ENCODE data around the gene ULK3.

The ULK3 gene

GRCh38 chr15:74825866-74826265, 17.1 kb downstream of the ULK3 start:
- TF ChIP-seq CTCF (IDR thresholded peaks at IDR 0.05; ENCODE audit: extremely low read depth, insufficient read depth, missing control alignments) = no peak
- DNase-seq (ENCODE audit: low spot score) = no peak
- in situ Hi-C loops (cut with MboI; ENCODE audit: low pct_unique_long_range_greater_than_20kb, low sequenced_read_pairs, unreplicated experiment) = no loop called here

GRCh38 chr15:74824976-74825375, 18.0 kb downstream of the ULK3 start:
- no peak for TF ChIP-seq CTCF (IDR thresholded peaks at IDR 0.05; ENCODE audit: extremely low read depth, insufficient read depth, missing control alignments)
- in situ Hi-C loops (cut with MboI; ENCODE audit: low pct_unique_long_range_greater_than_20kb, low sequenced_read_pairs, unreplicated experiment) = no loop called here
- no peak for DNase-seq (ENCODE audit: low spot score)

- no peak for DNase-seq (ENCODE audit: low spot score)
- in situ Hi-C loops (cut with MboI; ENCODE audit: low pct_unique_long_range_greater_than_20kb, low sequenced_read_pairs, unreplicated experiment) = no loop called here
- TF ChIP-seq CTCF (IDR thresholded peaks at IDR 0.05; ENCODE audit: extremely low read depth, insufficient read depth, missing control alignments) = no peak
Measured at GRCh38 chr15:74823324-74823723, 19.6 kb downstream of the ULK3 start.

- no peak for DNase-seq (ENCODE audit: low spot score)
- in situ Hi-C loops (cut with MboI; ENCODE audit: low pct_unique_long_range_greater_than_20kb, low sequenced_read_pairs, unreplicated experiment) = no loop called here
- TF ChIP-seq CTCF (IDR thresholded peaks at IDR 0.05; ENCODE audit: extremely low read depth, insufficient read depth, missing control alignments) = no peak
Measured at GRCh38 chr15:74822233-74822632, 20.7 kb downstream of the ULK3 start.

- DNase-seq (ENCODE audit: low spot score) = no peak
- no peak for TF ChIP-seq CTCF (IDR thresholded peaks at IDR 0.05; ENCODE audit: extremely low read depth, insufficient read depth, missing control alignments)
- in situ Hi-C loops (cut with MboI; ENCODE audit: low pct_unique_long_range_greater_than_20kb, low sequenced_read_pairs, unreplicated experiment) = no loop called here
Measured at GRCh38 chr15:74821790-74822158, 21.2 kb downstream of the ULK3 start.

- no peak for TF ChIP-seq CTCF (IDR thresholded peaks at IDR 0.05; ENCODE audit: extremely low read depth, insufficient read depth, missing control alignments)
- DNase-seq (ENCODE audit: low spot score) = peak; percentile 80
- in situ Hi-C loops (cut with MboI; ENCODE audit: low pct_unique_long_range_greater_than_20kb, low sequenced_read_pairs, unreplicated experiment) = no loop called here
Measured at GRCh38 chr15:74821091-74821789, 21.7 kb downstream of the ULK3 start.

All from GM13977 (cell line).